HL-60 (cell line): Measurements from ENCODE around the gene CCDC57.

Source experiments
- CTCF ChIP-seq: IDR thresholded peaks from one replicate; pipeline ENCODE4 v1.5.1; 2011; ENCODE audit warnings: low read length, control low read depth, inconsistent platforms; ENCODE audit not compliant: insufficient read depth
- GABPA ChIP-seq: IDR thresholded peaks from 2 replicates; pipeline ENCODE4 v1.6.1; 2012; ENCODE audit warnings: low read depth
- POLR2AphosphoS5 ChIP-seq: IDR thresholded peaks from 2 replicates; pipeline ENCODE4 v1.6.1; 2012; ENCODE audit warnings: low read depth
- REST ChIP-seq: IDR thresholded peaks from 2 replicates; pipeline ENCODE4 v1.6.1; 2012; ENCODE audit warnings: low read depth; ENCODE audit not compliant: insufficient replicate concordance
- SPI1 ChIP-seq: IDR thresholded peaks from 2 replicates; pipeline ENCODE4 v1.6.1; 2012; ENCODE audit warnings: low read depth, mild to moderate bottlenecking, borderline replicate concordance

- TF ChIP-seq CTCF (no peak), POLR2AphosphoS5 (no peak; the same call in 1 of the 2 replicates), SPI1 (no peak), REST (no peak), GABPA (no peak)
Observed at GRCh38 chr17:82217530-82218204, 5.0 kb upstream of the CCDC57 start.
